ENCODE data around the gene TMA7B.
"Not testable (repeated sequence)": the region's sequence is repeated elsewhere in the genome, so short reads cannot be mapped to it uniquely, and the experiment has no call there.

Gene TMA7B

GRCh38 chr22:39949964-39950737, 10.0 kb upstream of the TMA7B start:
- H3K4me3 ChIP-seq (ENCODE audit: insufficient read depth in 1 of 2, low read depth in 1 of 2, low read length in 2 of 2): no peak overlapping the region
- H3K27ac ChIP-seq (ENCODE audit: low read length, poor library complexity, severe bottlenecking): no peak overlapping the region
- peak; percentile 26 for DNase-seq
- no peak overlapping the region for H3K23ac ChIP-seq (ENCODE audit: low read length in 2 of 2)
- H3K79me1 ChIP-seq (replicated peaks; ENCODE audit: low read length, poor library complexity, severe bottlenecking): no peaks in the 10 kb centered on the region
- H3K4me2 ChIP-seq (ENCODE audit: low read length, poor library complexity, severe bottlenecking): no peak overlapping the region
- H2BK5ac ChIP-seq (ENCODE audit: low read depth, low read length, poor library complexity, severe bottlenecking): no peak overlapping the region
- no peak overlapping the region for H2BK120ac ChIP-seq (ENCODE audit: low read depth, low read length)
- H4K8ac ChIP-seq (ENCODE audit: low read length): no peak overlapping the region
- no peak overlapping the region for H2BK15ac ChIP-seq (ENCODE audit: low read depth, poor library complexity, severe bottlenecking)
- no peak overlapping the region for H2AFZ ChIP-seq (ENCODE audit: low read depth, low read length)
- no peak overlapping the region for H3K4ac ChIP-seq (ENCODE audit: low read depth in 1 of 2, low read length in 2 of 2)
- peak overlapping the region in 1 of 2 experiments; percentile 31 for H3K14ac ChIP-seq (ENCODE audit: low read length in 2 of 2)
- no peak overlapping the region for H2BK12ac ChIP-seq (ENCODE audit: low read length in 2 of 2)
- no peak overlapping the region for H4K91ac ChIP-seq (ENCODE audit: low read length)
- no peak overlapping the region for H2AK5ac ChIP-seq (ENCODE audit: low read length, severe bottlenecking)
- H3K9ac ChIP-seq (ENCODE audit: low read length): no peak overlapping the region
- no peak overlapping the region for H3K18ac ChIP-seq (ENCODE audit: low read depth in 1 of 2, low read length in 2 of 2)
- H3K36me3 ChIP-seq (ENCODE audit: control insufficient read depth in 1 of 2, insufficient read depth in 2 of 2, low read depth in 1 of 2, low read length in 2 of 2): no peaks in the 10 kb centered on the region
- 74% methylated on average over 8 of the region's 8 CpGs for WGBS
- peaks cover 7 to 36% of the 10 kb centered on the region in 2 experiments for H3K27me3 ChIP-seq (ENCODE audit: control insufficient read depth in 1 of 2, insufficient read depth in 1 of 2, low read length in 2 of 2)
- no peaks in the 10 kb centered on the region for H3K9me3 ChIP-seq (ENCODE audit: control insufficient read depth, low read length)
- H3K4me1 ChIP-seq (ENCODE audit: control insufficient read depth, insufficient read depth, low read depth, low read length): peaks cover 4% of the 10 kb centered on the region

- not testable (repeated sequence) for DNase-seq; H4K91ac ChIP-seq (ENCODE audit: low read length); H3K9me3 ChIP-seq (ENCODE audit: control insufficient read depth, low read length); H2BK15ac ChIP-seq (ENCODE audit: low read depth, poor library complexity, severe bottlenecking); H3K18ac ChIP-seq (ENCODE audit: low read depth in 1 of 2, low read length in 2 of 2); H4K8ac ChIP-seq (ENCODE audit: low read length); H2BK120ac ChIP-seq (ENCODE audit: low read depth, low read length); H3K4me2 ChIP-seq (ENCODE audit: low read length, poor library complexity, severe bottlenecking); H3K9ac ChIP-seq (ENCODE audit: low read length); H3K4me3 ChIP-seq (ENCODE audit: insufficient read depth in 1 of 2, low read depth in 1 of 2, low read length in 2 of 2); H3K14ac ChIP-seq (ENCODE audit: low read length in 2 of 2); H3K36me3 ChIP-seq (ENCODE audit: control insufficient read depth in 1 of 2, insufficient read depth in 2 of 2, low read depth in 1 of 2, low read length in 2 of 2); H3K23ac ChIP-seq (ENCODE audit: low read length in 2 of 2); H2AK5ac ChIP-seq (ENCODE audit: low read length, severe bottlenecking); H2BK5ac ChIP-seq (ENCODE audit: low read depth, low read length, poor library complexity, severe bottlenecking); H3K79me1 ChIP-seq (replicated peaks; ENCODE audit: low read length, poor library complexity, severe bottlenecking); H3K4me1 ChIP-seq (ENCODE audit: control insufficient read depth, insufficient read depth, low read depth, low read length); H2AFZ ChIP-seq (ENCODE audit: low read depth, low read length); H3K4ac ChIP-seq (ENCODE audit: low read depth in 1 of 2, low read length in 2 of 2); H2BK12ac ChIP-seq (ENCODE audit: low read length in 2 of 2); H3K27ac ChIP-seq (ENCODE audit: low read length, poor library complexity, severe bottlenecking)
- WGBS: 84% methylated on average over 10 of the region's 11 CpGs
- H3K27me3 ChIP-seq (ENCODE audit: control insufficient read depth in 1 of 2, insufficient read depth in 1 of 2, low read length in 2 of 2): peaks cover 7 to 34% of the 10 kb centered on the region in 2 experiments
Measured at GRCh38 chr22:39951603-39952293, 8.4 kb upstream of the TMA7B start.

- Histone ChIP-seq H4K91ac (ENCODE audit: low read length) (no peak overlapping the region), H3K9ac (ENCODE audit: low read length) (no peak overlapping the region), H2BK15ac (ENCODE audit: low read depth, poor library complexity, severe bottlenecking) (no peak overlapping the region), H3K36me3 (ENCODE audit: control insufficient read depth in 1 of 2, insufficient read depth in 2 of 2, low read depth in 1 of 2, low read length in 2 of 2) (no peaks in the 10 kb centered on the region), H3K79me1 (replicated peaks; ENCODE audit: low read length, poor library complexity, severe bottlenecking) (no peaks in the 10 kb centered on the region), H2BK12ac (ENCODE audit: low read length in 2 of 2) (no peak overlapping the region), H3K23ac (ENCODE audit: low read length in 2 of 2) (no peak overlapping the region), H3K27me3 (ENCODE audit: control insufficient read depth in 1 of 2, insufficient read depth in 1 of 2, low read length in 2 of 2) (peaks cover 7 to 34% of the 10 kb centered on the region in 2 experiments), H2BK5ac (ENCODE audit: low read depth, low read length, poor library complexity, severe bottlenecking) (no peak overlapping the region), H3K14ac (ENCODE audit: low read length in 2 of 2) (no peak overlapping the region), H4K8ac (ENCODE audit: low read length) (no peak overlapping the region), H3K4ac (ENCODE audit: low read depth in 1 of 2, low read length in 2 of 2) (no peak overlapping the region), H3K18ac (ENCODE audit: low read depth in 1 of 2, low read length in 2 of 2) (no peak overlapping the region), H3K4me3 (ENCODE audit: insufficient read depth in 1 of 2, low read depth in 1 of 2, low read length in 2 of 2) (no peak overlapping the region), H2AK5ac (ENCODE audit: low read length, severe bottlenecking) (no peak overlapping the region), H3K4me1 (ENCODE audit: control insufficient read depth, insufficient read depth, low read depth, low read length) (peaks cover 3% of the 10 kb centered on the region), H3K27ac (ENCODE audit: low read length, poor library complexity, severe bottlenecking) (no peak overlapping the region), H3K9me3 (ENCODE audit: control insufficient read depth, low read length) (no peaks in the 10 kb centered on the region), H3K4me2 (ENCODE audit: low read length, poor library complexity, severe bottlenecking) (no peak overlapping the region), H2BK120ac (ENCODE audit: low read depth, low read length) (no peak overlapping the region), H2AFZ (ENCODE audit: low read depth, low read length) (no peak overlapping the region)
- WGBS: 94% methylated on average over 5 of the region's 6 CpGs
- DNase-seq: no peak
Measured at GRCh38 chr22:39952347-39952746, 7.8 kb upstream of the TMA7B start.

GRCh38 chr22:39953101-39953500, 7.1 kb upstream of the TMA7B start:
- Histone ChIP-seq H3K4me1 (ENCODE audit: control insufficient read depth, insufficient read depth, low read depth, low read length) (peaks cover 3% of the 10 kb centered on the region), H2BK120ac (ENCODE audit: low read depth, low read length) (no peak overlapping the region), H3K79me1 (replicated peaks; ENCODE audit: low read length, poor library complexity, severe bottlenecking) (no peaks in the 10 kb centered on the region), H3K23ac (ENCODE audit: low read length in 2 of 2) (no peak overlapping the region), H3K36me3 (ENCODE audit: control insufficient read depth in 1 of 2, insufficient read depth in 2 of 2, low read depth in 1 of 2, low read length in 2 of 2) (no peaks in the 10 kb centered on the region), H4K8ac (ENCODE audit: low read length) (no peak overlapping the region), H3K27ac (ENCODE audit: low read length, poor library complexity, severe bottlenecking) (no peak overlapping the region), H3K9me3 (ENCODE audit: control insufficient read depth, low read length) (no peaks in the 10 kb centered on the region), H2BK12ac (ENCODE audit: low read length in 2 of 2) (no peak overlapping the region), H3K4me2 (ENCODE audit: low read length, poor library complexity, severe bottlenecking) (no peak overlapping the region), H2BK15ac (ENCODE audit: low read depth, poor library complexity, severe bottlenecking) (no peak overlapping the region), H2AK5ac (ENCODE audit: low read length, severe bottlenecking) (no peak overlapping the region), H3K9ac (ENCODE audit: low read length) (no peak overlapping the region), H2BK5ac (ENCODE audit: low read depth, low read length, poor library complexity, severe bottlenecking) (no peak overlapping the region), H2AFZ (ENCODE audit: low read depth, low read length) (no peak overlapping the region), H3K18ac (ENCODE audit: low read depth in 1 of 2, low read length in 2 of 2) (no peak overlapping the region), H4K91ac (ENCODE audit: low read length) (no peak overlapping the region), H3K27me3 (ENCODE audit: control insufficient read depth in 1 of 2, insufficient read depth in 1 of 2, low read length in 2 of 2) (peaks cover 7 to 34% of the 10 kb centered on the region in 2 experiments), H3K4me3 (ENCODE audit: insufficient read depth in 1 of 2, low read depth in 1 of 2, low read length in 2 of 2) (no peak overlapping the region), H3K4ac (ENCODE audit: low read depth in 1 of 2, low read length in 2 of 2) (no peak overlapping the region), H3K14ac (ENCODE audit: low read length in 2 of 2) (no peak overlapping the region)
- WGBS: 98% methylated on average over 2 of the region's 2 CpGs
- DNase-seq: no peak
